ENCODE data around the gene UVSSA. TPM values are rescaled to one million over a fixed set of nuclear protein-coding genes. Genes with fewer than 3 reads are reported as not detected.

The UVSSA gene
- total and polyA plus RNA-seq, 2 experiments from 2014 or later = 2.9 to 4.1 TPM

GRCh38 chr4:1347410-1347864 is 429 bp downstream of the UVSSA start:
- in situ Hi-C loops (cut with MboI) = no loop called here
- H3K4me1 ChIP-seq (ENCODE audit: insufficient read depth) = peaks cover 10% of the 10 kb centered on the region
- no peaks in the 10 kb centered on the region for H4K20me1 ChIP-seq (ENCODE audit: insufficient read depth)
- no peaks in the 10 kb centered on the region for H3K36me3 ChIP-seq (ENCODE audit: low read depth)
- peak overlapping the region; percentile 90 for H3K27ac ChIP-seq
- peaks cover 15% of the 10 kb centered on the region for H3F3A ChIP-seq (ENCODE audit: insufficient read depth)
- no peaks in the 10 kb centered on the region for H3K27me3 ChIP-seq (replicated peaks; ENCODE audit: insufficient read depth)
- peak overlapping the region; percentile 71 for H3K4me3 ChIP-seq
- peaks cover 49% of the 10 kb centered on the region for H3K79me2 ChIP-seq (ENCODE audit: insufficient read depth)
- H2AFZ ChIP-seq = peak overlapping the region; percentile 38
- peak overlapping the region; percentile 80 for H3K4me2 ChIP-seq (ENCODE audit: unreplicated experiment)
- no peaks in the 10 kb centered on the region for H3K9me2 ChIP-seq (ENCODE audit: insufficient read depth)
- DNase-seq = peak; percentile 96
- TF ChIP-seq EZH2 (IDR thresholded peaks at IDR 0.05; ENCODE audit: insufficient read depth, poor library complexity, severe bottlenecking) = no peak
- no peak for TF ChIP-seq EZH2phosphoT487 (IDR thresholded peaks at IDR 0.05; ENCODE audit: insufficient read depth, low read depth)
- WGBS, 2 experiments (ENCODE audit: low coverage in 1 of 2, low lambda C conversion rate in 2 of 2, missing lambda C conversion rate in 2 of 2) = 2% methylated on average over 24 to 33 of the region's 43 CpGs
- no peaks in the 10 kb centered on the region for H3K9me3 ChIP-seq (ENCODE audit: low read depth)
- peak overlapping the region; percentile 91 for H3K9ac ChIP-seq

DNA sequence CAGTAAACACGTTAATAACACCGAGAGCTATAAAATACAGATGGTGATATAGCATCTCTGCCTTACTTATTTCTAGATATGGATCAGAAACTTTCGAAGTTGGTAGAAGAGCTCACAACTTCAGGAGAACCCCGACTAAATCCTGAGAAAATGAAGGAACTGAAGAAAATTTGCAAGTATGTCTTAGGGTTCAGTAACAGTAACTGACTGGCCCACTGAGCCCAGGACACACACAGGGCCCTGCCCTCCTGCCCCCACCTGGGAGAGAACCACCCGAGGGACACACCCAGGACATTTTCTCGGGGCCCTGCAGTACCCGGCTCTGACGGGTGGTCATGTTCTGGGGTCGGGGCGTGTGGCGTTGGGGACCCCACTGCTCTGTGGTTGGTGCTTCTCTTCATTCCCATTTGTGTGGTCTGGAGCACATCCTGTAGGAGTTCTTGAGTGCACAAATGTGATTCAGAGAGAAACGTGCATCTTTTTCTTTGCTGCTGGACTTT is 1.1 kb downstream of the UVSSA start:
- peak overlapping the region; percentile 71 for H3K4me3 ChIP-seq
- H3K9ac ChIP-seq = peak overlapping the region; percentile 91
- H3K9me3 ChIP-seq (ENCODE audit: low read depth) = no peaks in the 10 kb centered on the region
- H3F3A ChIP-seq (ENCODE audit: insufficient read depth) = peaks cover 10% of the 10 kb centered on the region
- H3K27me3 ChIP-seq (replicated peaks; ENCODE audit: insufficient read depth) = no peaks in the 10 kb centered on the region
- in situ Hi-C loops (cut with MboI) = no loop called here
- H3K79me2 ChIP-seq (ENCODE audit: insufficient read depth) = peaks cover 45% of the 10 kb centered on the region
- DNase-seq = no peak
- H3K9me2 ChIP-seq (ENCODE audit: insufficient read depth) = no peaks in the 10 kb centered on the region
- TF ChIP-seq EZH2 (IDR thresholded peaks at IDR 0.05; ENCODE audit: insufficient read depth, poor library complexity, severe bottlenecking) (no peak), EZH2phosphoT487 (IDR thresholded peaks at IDR 0.05; ENCODE audit: insufficient read depth, low read depth) (no peak)
- H3K27ac ChIP-seq = peak overlapping the region; percentile 90
- H4K20me1 ChIP-seq (ENCODE audit: insufficient read depth) = no peaks in the 10 kb centered on the region
- peak overlapping the region; percentile 38 for H2AFZ ChIP-seq
- 73 to 74% methylated on average over 12 of the region's 12 CpGs for whole genome bisulfite sequencing, 2 experiments (ENCODE audit: low coverage in 1 of 2, low lambda C conversion rate in 2 of 2, missing lambda C conversion rate in 2 of 2)
- H3K4me2 ChIP-seq (ENCODE audit: unreplicated experiment) = peak overlapping the region; percentile 80
- H3K4me1 ChIP-seq (ENCODE audit: insufficient read depth) = peaks cover 9% of the 10 kb centered on the region
- H3K36me3 ChIP-seq (ENCODE audit: low read depth) = no peaks in the 10 kb centered on the region

- Histone ChIP-seq H3K36me3 (ENCODE audit: low read depth) (no peaks in the 10 kb centered on the region), H3F3A (ENCODE audit: insufficient read depth) (peaks cover 10% of the 10 kb centered on the region), H3K4me3 (no peak overlapping the region), H3K27me3 (replicated peaks; ENCODE audit: insufficient read depth) (no peaks in the 10 kb centered on the region), H3K9me2 (ENCODE audit: insufficient read depth) (no peaks in the 10 kb centered on the region), H3K27ac (peak overlapping the region; percentile 90; the same call in 1 of the 2 replicates), H3K9me3 (ENCODE audit: low read depth) (no peaks in the 10 kb centered on the region), H2AFZ (no peak overlapping the region), H4K20me1 (ENCODE audit: insufficient read depth) (no peaks in the 10 kb centered on the region), H3K4me2 (ENCODE audit: unreplicated experiment) (no peak overlapping the region), H3K4me1 (ENCODE audit: insufficient read depth) (peaks cover 9% of the 10 kb centered on the region), H3K79me2 (ENCODE audit: insufficient read depth) (peaks cover 40% of the 10 kb centered on the region), H3K9ac (peak overlapping the region; percentile 91; the same call in 1 of the 2 replicates)
- in situ Hi-C loops (cut with MboI) = no loop called here
- TF ChIP-seq EZH2 (IDR thresholded peaks at IDR 0.05; ENCODE audit: insufficient read depth, poor library complexity, severe bottlenecking) (no peak), EZH2phosphoT487 (IDR thresholded peaks at IDR 0.05; ENCODE audit: insufficient read depth, low read depth) (no peak)
- 96% methylated on average over 20 to 25 of the region's 25 CpGs for WGBS, 2 experiments (ENCODE audit: low coverage in 1 of 2, low lambda C conversion rate in 2 of 2, missing lambda C conversion rate in 2 of 2)
- no peak for DNase-seq
These were observed 1.7 kb downstream of the UVSSA start for GRCh38 chr4:1348746-1349145.

DNA sequence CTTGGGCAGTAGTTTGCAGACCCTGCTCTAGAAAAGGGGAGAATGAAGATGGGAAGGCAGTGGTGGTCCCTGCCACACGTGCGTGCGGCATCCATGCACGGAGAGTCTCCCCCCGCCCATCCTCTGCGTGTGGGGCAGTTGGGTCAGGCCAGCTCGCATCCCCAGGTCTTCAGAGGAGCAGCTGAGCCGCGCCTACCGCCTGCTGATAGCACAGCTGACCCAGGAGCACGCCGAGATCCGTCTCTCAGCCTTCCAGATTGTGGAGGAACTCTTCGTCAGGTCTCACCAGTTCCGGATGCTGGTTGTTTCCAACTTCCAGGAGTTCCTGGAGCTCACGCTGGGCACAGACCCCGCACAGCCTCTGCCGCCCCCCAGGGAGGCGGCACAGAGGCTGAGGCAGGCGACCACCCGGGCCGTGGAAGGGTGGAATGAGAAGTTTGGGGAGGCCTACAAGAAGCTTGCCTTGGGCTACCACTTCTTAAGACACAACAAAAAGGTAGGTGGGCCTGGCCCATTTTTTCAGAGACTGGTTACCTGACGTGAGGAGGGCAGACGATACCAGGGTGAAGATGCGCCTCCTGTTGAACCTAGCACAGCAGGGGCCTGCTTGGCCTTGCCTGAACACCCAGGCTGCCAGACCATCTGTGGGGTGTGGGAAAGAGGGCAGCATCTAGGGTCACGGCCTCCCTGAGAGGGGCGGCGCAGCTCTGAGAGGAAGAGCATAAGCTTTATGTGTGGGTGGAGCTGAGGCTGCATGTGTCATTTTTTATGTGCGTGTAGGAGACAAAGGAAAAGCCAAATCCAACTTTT is 2.6 kb downstream of the UVSSA start:
- Histone ChIP-seq H3K4me2 (ENCODE audit: unreplicated experiment) (no peak overlapping the region), H3K27me3 (replicated peaks; ENCODE audit: insufficient read depth) (no peaks in the 10 kb centered on the region), H3F3A (ENCODE audit: insufficient read depth) (peaks cover 10% of the 10 kb centered on the region), H3K9me3 (ENCODE audit: low read depth) (no peaks in the 10 kb centered on the region), H3K27ac (no peak overlapping the region), H4K20me1 (ENCODE audit: insufficient read depth) (no peaks in the 10 kb centered on the region), H3K36me3 (ENCODE audit: low read depth) (no peaks in the 10 kb centered on the region), H3K4me1 (ENCODE audit: insufficient read depth) (peaks cover 9% of the 10 kb centered on the region), H3K4me3 (no peak overlapping the region), H2AFZ (no peak overlapping the region), H3K9me2 (ENCODE audit: insufficient read depth) (no peaks in the 10 kb centered on the region), H3K9ac (no peak overlapping the region), H3K79me2 (ENCODE audit: insufficient read depth) (peaks cover 36% of the 10 kb centered on the region)
- WGBS, 2 experiments (ENCODE audit: low coverage in 1 of 2, low lambda C conversion rate in 2 of 2, missing lambda C conversion rate in 2 of 2) = 88 to 90% methylated on average over 27 to 29 of the region's 29 CpGs
- TF ChIP-seq EZH2 (IDR thresholded peaks at IDR 0.05; ENCODE audit: insufficient read depth, poor library complexity, severe bottlenecking) (no peak), EZH2phosphoT487 (IDR thresholded peaks at IDR 0.05; ENCODE audit: insufficient read depth, low read depth) (no peak)
- in situ Hi-C loops (cut with MboI) = loop anchor here (10.0 kb wide), 1 partner anchor 275 kb away; no protein-coding TSS in a partner anchor
- DNase-seq = no peak
